Tibial nerve (tissue), 4 donors: ENCODE data around the gene PNPLA3. TPM values are rescaled to one million over a fixed set of nuclear protein-coding genes. Genes with fewer than 3 reads are reported as not detected.

Experiments used
- DNase-seq, 2 donors: peaks; one replicate each; pipeline ENCODE4 v3.0.0-alpha.2; 2019; ENCODE audit warnings: low spot score in 2 of 2
- H3K27ac ChIP-seq, 4 donors: fragments of 200-600 bp; sonication (generic) in 3 of 4; one replicate each; pipeline ENCODE4 v1.5.1; 2017 to 2019; ENCODE audit warnings: mild to moderate bottlenecking in 1 of 4
- H3K27me3 ChIP-seq, 2 donors: fragments of 200-600 bp; sonication (generic) in 1 of 2; one replicate each; pipeline versions ENCODE4 v1.5.1 to v1.6.0; 2017 to 2019
- H3K36me3 ChIP-seq, 3 donors: fragments of 200-600 bp; sonication (generic); one replicate each; pipeline ENCODE4 v1.5.1; 2018 to 2019
- H3K4me1 ChIP-seq, 4 donors: fragments of 200-600 bp; sonication (generic) in 3 of 4; one replicate each; pipeline ENCODE4 v1.5.1; 2017 to 2019
- H3K4me3 ChIP-seq, 4 donors: fragments of 200-600 bp; sonication (generic) in 3 of 4; one replicate each; pipeline ENCODE4 v1.5.1; 2017 to 2019; ENCODE audit warnings: mild to moderate bottlenecking in 1 of 4, moderate library complexity in 1 of 4
- H3K9me3 ChIP-seq, 4 donors: fragments of 200-600 bp; sonication (generic) in 3 of 4; one replicate each; pipeline ENCODE4 v1.5.1; 2017 to 2019
- CTCF ChIP-seq, 5 experiments: fragments of 200-600 bp in 3 of 5; fragments of 450-650 bp in 2 of 5; sonication (generic) in 3 of 5; IDR thresholded peaks; one replicate each; pipeline ENCODE4 v1.5.1; 2016 to 2019; ENCODE audit warnings: antibody characterized with exemption in 5 of 5, mild to moderate bottlenecking in 3 of 5, moderate library complexity in 2 of 5
- EP300 ChIP-seq, 2 donors: sonication (generic); formaldehyde crosslinking; IDR thresholded peaks; one replicate each; pipeline ENCODE4 v1.6.1; 2017; ENCODE audit warnings: antibody characterized with exemption in 2 of 2, mild to moderate bottlenecking in 1 of 2
- POLR2A ChIP-seq, 2 donors: fragments of 450-650 bp; IDR thresholded peaks; one replicate each; pipeline ENCODE4 v1.6.1; 2017; ENCODE audit warnings: antibody characterized with exemption in 2 of 2, mild to moderate bottlenecking in 2 of 2, moderate library complexity in 2 of 2
- WGBS, 2 donors: methylation state at CpG; one replicate each; pipeline ENCODE4 v1.1.5; 2018; 5-methylcytosine and 5-hydroxymethylcytosine counted together
- total RNA-seq, 4 donors: library from RNA; depleted of rRNA; stranded (reverse); fragments of >200 nt; gene quantifications; one replicate each; pipeline ENCODE4 v1.1.0, GENCODE V29; 2016

The PNPLA3 gene
- 1 to 10 TPM in 2 of 4 donors, under 1 TPM in 2; 0.44 to 9.3 (median 1.1) TPM for total RNA-seq

- Histone ChIP-seq H3K4me3 (peak within 1 kb of the TSS; percentile 40 to 71 (median 55)), H3K9me3 (peaks cover 0 to 6% (median 0%) of the 10 kb centered on the region in 4 donors), H3K36me3 (no peaks in the 10 kb centered on the region), H3K4me1 (peaks cover 0 to 16% (median 5%) of the 10 kb centered on the region in 4 donors), H3K27ac (peak within 1 kb of the TSS in 1 of 4 donors; percentile 71), H3K27me3 (peaks cover 0 to 31% of the 10 kb centered on the region in 2 donors)
- TF ChIP-seq POLR2A (IDR thresholded peaks at IDR 0.05) = peak in 1 of 2 donors; percentile 49
- peak in 1 of 2 donors; percentile 9 for TF ChIP-seq EP300 (IDR thresholded peaks at IDR 0.05)
- no peak for TF ChIP-seq CTCF (IDR thresholded peaks at IDR 0.05)
- WGBS, 2 donors = 2 to 4% methylated on average over 19 to 56 of the region's 100 CpGs
- DNase-seq = peak; percentile 74 to 84
These were observed at the start of gene PNPLA3 for GRCh38 chr22:43923631-43924464. TSS of gene PNPLA3 (plus strand) at chr22:43923805. CDS start at chr22:43923912, 107 bp downstream.

- no peaks in the 10 kb centered on the region for H3K4me1 ChIP-seq
- no peak for TF ChIP-seq EP300 (IDR thresholded peaks at IDR 0.05)
- peaks cover 0 to under 1% (median 0%) of the 10 kb centered on the region in 4 donors for H3K9me3 ChIP-seq
- H3K27me3 ChIP-seq = no peaks in the 10 kb centered on the region
- H3K27ac ChIP-seq = no peak overlapping the region
- DNase-seq = no peak
- WGBS, 2 donors = 67 to 71% methylated on average over 5 of the region's 5 CpGs
- H3K4me3 ChIP-seq = no peak overlapping the region
- H3K36me3 ChIP-seq = no peaks in the 10 kb centered on the region
These were observed 46.6 kb upstream of the PNPLA3 start for GRCh38 chr22:43876866-43877509.

- no peaks in the 10 kb centered on the region for H3K9me3 ChIP-seq
- H3K36me3 ChIP-seq = no peaks in the 10 kb centered on the region
- DNase-seq = no peak
- no peaks in the 10 kb centered on the region for H3K27me3 ChIP-seq
- WGBS, 2 donors = 51 to 53% methylated on average over 12 of the region's 12 CpGs
- TF ChIP-seq EP300 (IDR thresholded peaks at IDR 0.05) = no peak
- no peak for TF ChIP-seq POLR2A (IDR thresholded peaks at IDR 0.05)
- no peak for TF ChIP-seq CTCF (IDR thresholded peaks at IDR 0.05)
- H3K4me1 ChIP-seq = no peaks in the 10 kb centered on the region
- H3K27ac ChIP-seq = no peak overlapping the region
- H3K4me3 ChIP-seq = no peak overlapping the region
These were observed 45.4 kb upstream of the PNPLA3 start for GRCh38 chr22:43878079-43878795.

- TF ChIP-seq EP300 (IDR thresholded peaks at IDR 0.05) = no peak
- TF ChIP-seq POLR2A (IDR thresholded peaks at IDR 0.05) = no peak
- TF ChIP-seq CTCF (IDR thresholded peaks at IDR 0.05) = no peak
- DNase-seq = no peak
- no peaks in the 10 kb centered on the region for H3K9me3 ChIP-seq
- H3K27ac ChIP-seq = no peak overlapping the region
- no peaks in the 10 kb centered on the region for H3K36me3 ChIP-seq
- H3K27me3 ChIP-seq = no peaks in the 10 kb centered on the region
- WGBS, 2 donors = 66 to 73% methylated on average over 8 to 12 of the region's 12 CpGs
- no peaks in the 10 kb centered on the region for H3K4me1 ChIP-seq
- H3K4me3 ChIP-seq = no peak overlapping the region
These were observed 44.6 kb upstream of the PNPLA3 start for GRCh38 chr22:43878831-43879550.

- no peak for DNase-seq
- TF ChIP-seq EP300 (IDR thresholded peaks at IDR 0.05) (no peak), CTCF (IDR thresholded peaks at IDR 0.05) (no peak), POLR2A (IDR thresholded peaks at IDR 0.05) (no peak)
- 73 to 79% methylated on average over 11 to 14 of the region's 14 CpGs for WGBS, 2 donors
These were observed 43.6 kb upstream of the PNPLA3 start for GRCh38 chr22:43879901-43880540.

More at GRCh38 chr22:43879901-43880540, 43.6 kb upstream of the PNPLA3 start:
- no peak overlapping the region for H3K27ac ChIP-seq
- H3K27me3 ChIP-seq = no peaks in the 10 kb centered on the region
- no peaks in the 10 kb centered on the region for H3K4me1 ChIP-seq
- H3K9me3 ChIP-seq = no peaks in the 10 kb centered on the region
- no peaks in the 10 kb centered on the region for H3K36me3 ChIP-seq
- H3K4me3 ChIP-seq = no peak overlapping the region
